BLaER1 (cell line): ENCODE results near the gene TOM1.
A peak's percentile ranks its signal among the peaks of the same experiment; 100 is the strongest.

Experiments
- H3K27ac ChIP-seq: shearing (Covaris generic); formaldehyde crosslinking; 2 replicates; pipeline ENCODE4 v1.8.1; 2022
- H3K27me3 ChIP-seq: shearing (Covaris generic); formaldehyde crosslinking; 2 replicates; pipeline ENCODE4 v1.8.1; 2022
- H3K36me3 ChIP-seq: shearing (Covaris generic); formaldehyde crosslinking; 2 replicates; pipeline ENCODE4 v1.8.1; 2022
- H3K4me1 ChIP-seq: shearing (Covaris generic); formaldehyde crosslinking; 2 replicates; pipeline ENCODE4 v1.8.1; 2022
- H3K4me2 ChIP-seq: shearing (Covaris generic); formaldehyde crosslinking; 2 replicates; pipeline ENCODE4 v1.8.1; 2022
- H3K4me3 ChIP-seq: shearing (Covaris generic); formaldehyde crosslinking; 2 replicates; pipeline ENCODE4 v1.8.1; 2022
- H3K9ac ChIP-seq: shearing (Covaris generic); formaldehyde crosslinking; 2 replicates; pipeline ENCODE4 v1.8.1; 2022
- H3K9me3 ChIP-seq: shearing (Covaris generic); formaldehyde crosslinking; 2 replicates; pipeline ENCODE4 v1.8.1; 2022
- H4K20me1 ChIP-seq: shearing (Covaris generic); formaldehyde crosslinking; 2 replicates; pipeline ENCODE4 v1.8.1; 2022
- Cebpa-rat ChIP-seq: shearing (Covaris generic); IDR thresholded peaks from 2 replicates; pipeline ENCODE4 v1.8.1; 2022

TOM1 gene

GRCh38 chr22:35377735-35378134, 78.0 kb downstream of the TOM1 start:
- Histone ChIP-seq H3K4me2 (peak overlapping the region; percentile 85), H3K27ac (peak overlapping the region; percentile 92), H3K4me3 (no peak overlapping the region), H3K9ac (no peak overlapping the region), H3K9me3 (no peaks in the 10 kb centered on the region), H4K20me1 (no peaks in the 10 kb centered on the region), H3K36me3 (no peaks in the 10 kb centered on the region), H3K27me3 (peaks cover 34% of the 10 kb centered on the region), H3K4me1 (peaks cover 60% of the 10 kb centered on the region)
- TF ChIP-seq Cebpa-rat, result no peak

GRCh38 chr22:35378621-35379020, 78.9 kb downstream of the TOM1 start:
- no peak overlapping the region for H3K4me2 ChIP-seq
- H3K9me3 ChIP-seq, result no peaks in the 10 kb centered on the region
- H3K9ac ChIP-seq, result no peak overlapping the region
- H4K20me1 ChIP-seq, result no peaks in the 10 kb centered on the region
- H3K36me3 ChIP-seq, result no peaks in the 10 kb centered on the region
- H3K27ac ChIP-seq, result no peak overlapping the region
- H3K4me3 ChIP-seq, result no peak overlapping the region
- H3K4me1 ChIP-seq, result peaks cover 52% of the 10 kb centered on the region
- H3K27me3 ChIP-seq, result peaks cover 40% of the 10 kb centered on the region
- no peak for TF ChIP-seq Cebpa-rat

DNA sequence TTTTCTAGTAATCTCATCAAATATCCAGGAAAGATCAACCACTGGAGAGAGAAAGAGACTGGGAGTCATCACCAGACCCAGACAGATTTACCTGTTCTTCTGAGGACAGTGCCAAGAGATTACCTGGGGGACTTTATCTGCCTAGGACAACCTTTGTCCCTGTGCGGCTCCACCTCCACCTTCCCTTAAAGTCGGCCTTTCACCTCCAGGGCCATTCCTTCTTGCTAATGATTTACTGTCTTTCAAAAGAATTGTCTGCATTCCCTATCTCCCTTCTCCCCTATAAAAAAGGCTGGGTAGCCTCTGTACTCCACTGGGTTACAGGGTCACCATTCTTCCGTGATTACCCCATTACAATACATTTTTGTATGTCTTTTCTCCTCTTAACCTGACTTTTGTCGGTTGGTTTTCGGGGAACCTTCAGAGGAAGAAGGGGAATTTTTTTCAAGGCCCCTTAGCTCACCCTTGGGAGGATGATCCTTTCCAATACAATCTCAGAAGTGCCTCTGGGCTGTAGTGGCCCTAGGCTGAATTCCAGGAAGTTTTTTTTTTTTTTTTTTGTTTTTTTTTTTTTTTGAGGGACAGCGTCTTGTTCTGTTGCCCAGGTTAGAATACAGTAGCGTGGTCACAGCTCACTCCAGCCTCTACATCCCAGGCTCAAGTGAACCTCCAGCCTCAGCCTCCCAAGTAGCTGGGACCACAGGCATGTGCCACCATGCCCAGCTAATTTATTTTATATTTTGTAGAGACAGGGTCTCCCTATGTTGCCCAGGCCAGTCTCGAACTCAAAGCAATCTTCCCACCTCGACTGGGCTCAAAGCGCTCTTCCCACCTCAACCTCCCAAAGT, 79.7 kb downstream of the TOM1 start:
- H3K27ac ChIP-seq, result no peak overlapping the region
- peaks cover 40% of the 10 kb centered on the region for H3K27me3 ChIP-seq
- TF ChIP-seq Cebpa-rat, result no peak
- no peak overlapping the region for H3K9ac ChIP-seq
- H3K4me1 ChIP-seq, result peaks cover 51% of the 10 kb centered on the region
- H3K9me3 ChIP-seq, result no peaks in the 10 kb centered on the region
- H3K4me3 ChIP-seq, result no peak overlapping the region
- no peaks in the 10 kb centered on the region for H3K36me3 ChIP-seq
- H3K4me2 ChIP-seq, result no peak overlapping the region
- no peaks in the 10 kb centered on the region for H4K20me1 ChIP-seq

DNA sequence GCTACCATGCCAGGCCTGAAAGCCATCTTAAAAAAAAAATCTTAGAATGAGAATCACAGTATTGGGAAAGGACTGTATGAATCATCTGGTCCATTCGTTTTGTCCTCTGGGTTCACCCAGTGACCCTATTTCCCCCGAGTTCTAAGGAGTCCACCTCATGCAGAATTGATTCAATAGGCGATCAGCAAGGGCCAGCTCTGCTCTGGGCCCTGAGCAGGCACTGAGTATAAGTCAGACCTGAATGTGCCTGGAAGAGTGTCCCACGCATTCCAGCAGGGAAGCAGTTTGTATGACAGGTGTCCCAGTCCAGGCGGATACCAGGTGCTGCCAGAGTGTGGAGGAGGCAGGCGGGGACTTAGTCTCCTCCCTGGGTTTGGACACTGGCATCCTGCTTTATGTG, 80.3 kb downstream of the TOM1 start:
- TF ChIP-seq Cebpa-rat, result no peak
- peaks cover 40% of the 10 kb centered on the region for H3K27me3 ChIP-seq
- no peak overlapping the region for H3K27ac ChIP-seq
- H3K4me2 ChIP-seq, result no peak overlapping the region; the same call in 1 of the 2 replicates
- H3K9ac ChIP-seq, result no peak overlapping the region
- no peaks in the 10 kb centered on the region for H3K9me3 ChIP-seq
- H4K20me1 ChIP-seq, result no peaks in the 10 kb centered on the region
- peaks cover 49% of the 10 kb centered on the region for H3K4me1 ChIP-seq
- H3K36me3 ChIP-seq, result no peaks in the 10 kb centered on the region
- H3K4me3 ChIP-seq, result no peak overlapping the region

DNA sequence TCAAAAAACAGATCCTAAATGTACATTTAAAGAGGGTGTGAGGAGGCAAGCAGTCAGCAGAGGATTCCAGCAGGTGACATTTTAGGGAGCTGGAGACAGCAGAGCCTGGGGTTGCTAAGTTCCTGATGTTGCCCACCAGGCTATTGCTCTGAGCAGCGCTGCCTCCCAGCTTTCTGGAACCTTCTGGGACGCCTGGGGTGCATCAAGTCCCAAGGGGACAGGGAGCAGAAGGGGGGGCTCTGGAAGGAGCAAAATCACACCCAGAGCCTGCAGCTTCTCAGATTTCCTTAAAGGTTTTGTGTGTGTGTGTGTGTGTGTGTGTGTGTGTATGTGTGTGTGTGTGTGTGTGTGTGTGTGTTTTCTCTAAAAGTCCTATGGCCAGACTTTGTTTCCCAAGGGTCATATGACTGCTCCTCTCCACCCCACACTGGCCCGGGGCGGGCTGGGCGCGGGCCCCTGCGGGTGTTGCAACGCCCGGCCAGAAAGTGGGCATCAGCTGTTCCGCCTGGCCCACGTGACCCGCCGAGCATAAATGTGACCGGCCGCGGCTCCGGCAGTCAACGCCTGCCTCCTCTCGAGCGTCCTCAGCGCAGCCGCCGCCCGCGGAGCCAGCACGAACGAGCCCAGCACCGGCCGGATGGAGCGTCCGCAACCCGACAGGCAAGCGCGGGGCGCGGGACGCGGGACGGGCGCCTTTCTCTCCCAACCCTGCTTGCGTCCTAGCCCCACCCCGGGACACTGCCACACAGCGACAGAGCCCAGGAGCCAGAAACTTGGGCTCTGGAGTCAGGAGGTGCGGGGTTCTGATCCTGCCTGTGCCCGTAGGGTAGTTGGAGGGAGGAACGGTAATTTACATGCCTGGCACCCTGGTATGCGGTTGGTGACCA, 81.1 kb downstream of the TOM1 start, which contains the start of gene HMOX1:
HMOX1 (plus strand) TSS at position 560 of the 887 bp plus-strand sequence; CDS start at position 638, 78 bp downstream.
- Histone ChIP-seq H3K4me2 (peak within 1 kb of the TSS; percentile 85), H3K27me3 (peaks cover 40% of the 10 kb centered on the region)

DNA sequence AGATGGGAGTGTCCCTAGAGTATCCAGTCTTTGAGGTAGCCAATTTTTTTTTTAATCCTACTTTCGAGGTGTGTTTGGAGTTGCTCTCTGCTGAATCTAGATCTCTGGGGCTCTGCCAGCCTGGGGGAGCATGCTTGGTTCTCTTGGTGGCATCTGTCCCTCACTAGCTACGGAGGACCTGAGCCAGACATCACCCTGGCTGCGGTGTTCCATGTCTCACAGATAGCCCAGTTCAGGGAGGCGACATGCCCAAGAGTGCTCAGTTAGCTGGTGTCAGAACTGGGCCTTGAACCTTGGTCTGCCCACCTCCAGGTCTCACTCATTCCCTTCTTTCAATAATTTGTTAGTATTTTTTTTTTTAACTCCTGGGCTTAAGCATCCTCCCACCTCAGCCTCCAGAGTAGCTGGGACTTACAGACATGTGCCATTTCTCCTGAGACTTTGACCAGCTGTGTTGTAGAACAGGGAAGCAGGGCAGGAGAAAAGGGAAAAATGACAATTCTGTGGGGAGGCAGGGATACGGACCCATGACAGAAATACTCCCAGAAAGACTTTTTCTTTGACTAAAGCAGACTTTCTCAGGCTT, 81.8 kb downstream of the TOM1 start:
- Histone ChIP-seq H3K27ac (no peak overlapping the region), H3K4me2 (peak overlapping the region; percentile 85), H3K36me3 (no peaks in the 10 kb centered on the region), H3K9me3 (no peaks in the 10 kb centered on the region), H3K4me1 (peaks cover 34% of the 10 kb centered on the region), H3K9ac (peak overlapping the region; percentile 32; the same call in 1 of the 2 replicates), H4K20me1 (no peaks in the 10 kb centered on the region), H3K27me3 (peaks cover 40% of the 10 kb centered on the region), H3K4me3 (peak overlapping the region; percentile 61)
- TF ChIP-seq Cebpa-rat, result no peak

More for the DNA sequence above, 81.1 kb downstream of the TOM1 start, which contains the start of gene HMOX1:
- peak within 1 kb of the TSS; percentile 61 for H3K4me3 ChIP-seq
- H3K36me3 ChIP-seq, result no peaks in the 10 kb centered on the region
- peaks cover 41% of the 10 kb centered on the region for H3K4me1 ChIP-seq
- H3K27ac ChIP-seq, result no peak within 1 kb of the TSS
- no peaks in the 10 kb centered on the region for H4K20me1 ChIP-seq
- no peak for TF ChIP-seq Cebpa-rat
- H3K9ac ChIP-seq, result peak within 1 kb of the TSS; percentile 32; the same call in 1 of the 2 replicates
- H3K9me3 ChIP-seq, result no peaks in the 10 kb centered on the region

- H3K4me3 ChIP-seq, result no peak overlapping the region
- H3K27me3 ChIP-seq, result peaks cover 40% of the 10 kb centered on the region
- no peaks in the 10 kb centered on the region for H4K20me1 ChIP-seq
- peaks cover 14% of the 10 kb centered on the region for H3K4me1 ChIP-seq
- no peaks in the 10 kb centered on the region for H3K36me3 ChIP-seq
- no peaks in the 10 kb centered on the region for H3K9me3 ChIP-seq
- TF ChIP-seq Cebpa-rat, result no peak
- no peak overlapping the region for H3K27ac ChIP-seq
- no peak overlapping the region for H3K9ac ChIP-seq
- no peak overlapping the region for H3K4me2 ChIP-seq
These were observed 84.0 kb downstream of the TOM1 start for GRCh38 chr22:35383679-35384071.

- Histone ChIP-seq H3K27ac (no peak overlapping the region), H4K20me1 (no peaks in the 10 kb centered on the region), H3K4me2 (no peak overlapping the region), H3K4me3 (no peak overlapping the region), H3K27me3 (peaks cover 38% of the 10 kb centered on the region), H3K9ac (no peak overlapping the region), H3K4me1 (peaks cover 14% of the 10 kb centered on the region), H3K9me3 (no peaks in the 10 kb centered on the region), H3K36me3 (no peaks in the 10 kb centered on the region)
- no peak for TF ChIP-seq Cebpa-rat
These were observed 84.8 kb downstream of the TOM1 start for GRCh38 chr22:35384527-35384926.

DNA sequence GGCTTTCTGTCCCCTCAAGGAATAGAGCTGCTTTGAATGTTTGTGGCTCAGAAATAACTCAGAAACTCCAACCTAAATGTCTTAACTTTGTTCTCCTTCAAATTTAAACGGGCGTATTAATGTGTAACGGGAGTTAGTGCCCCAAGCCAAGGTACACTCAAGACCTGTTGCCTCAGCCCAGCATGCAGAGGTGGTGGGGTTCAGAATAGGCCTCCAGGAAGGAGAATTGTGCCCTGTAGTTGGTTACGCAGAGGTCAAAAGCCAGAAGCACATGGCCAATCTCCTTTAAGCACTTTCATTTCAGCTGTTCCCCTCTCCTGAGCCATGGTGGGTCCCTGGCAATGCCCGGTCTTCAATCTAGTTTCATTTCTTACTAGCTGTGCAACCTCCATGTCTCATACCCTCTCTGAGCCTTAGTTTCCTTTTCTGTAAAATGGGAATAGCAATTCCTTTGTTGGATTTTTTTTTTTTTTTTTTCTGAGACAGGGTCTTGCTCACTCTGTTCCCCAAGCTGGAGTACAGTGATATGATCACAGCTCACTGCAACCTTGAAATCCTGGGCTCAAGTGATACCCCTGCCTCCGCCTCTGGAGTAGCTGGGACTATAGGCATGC, 85.4 kb downstream of the TOM1 start:
- Histone ChIP-seq H3K36me3 (no peaks in the 10 kb centered on the region), H3K9me3 (no peaks in the 10 kb centered on the region), H3K4me1 (peaks cover 14% of the 10 kb centered on the region), H3K9ac (no peak overlapping the region), H3K4me2 (no peak overlapping the region), H3K4me3 (no peak overlapping the region), H3K27me3 (peaks cover 32% of the 10 kb centered on the region), H4K20me1 (no peaks in the 10 kb centered on the region), H3K27ac (no peak overlapping the region)
- TF ChIP-seq Cebpa-rat, result no peak
